Measurements from ENCODE around the gene MAT2B.
"Not testable (repeated sequence)": the region's sequence is repeated elsewhere in the genome, so short reads cannot be mapped to it uniquely, and the experiment has no call there.

MAT2B gene

DNA sequence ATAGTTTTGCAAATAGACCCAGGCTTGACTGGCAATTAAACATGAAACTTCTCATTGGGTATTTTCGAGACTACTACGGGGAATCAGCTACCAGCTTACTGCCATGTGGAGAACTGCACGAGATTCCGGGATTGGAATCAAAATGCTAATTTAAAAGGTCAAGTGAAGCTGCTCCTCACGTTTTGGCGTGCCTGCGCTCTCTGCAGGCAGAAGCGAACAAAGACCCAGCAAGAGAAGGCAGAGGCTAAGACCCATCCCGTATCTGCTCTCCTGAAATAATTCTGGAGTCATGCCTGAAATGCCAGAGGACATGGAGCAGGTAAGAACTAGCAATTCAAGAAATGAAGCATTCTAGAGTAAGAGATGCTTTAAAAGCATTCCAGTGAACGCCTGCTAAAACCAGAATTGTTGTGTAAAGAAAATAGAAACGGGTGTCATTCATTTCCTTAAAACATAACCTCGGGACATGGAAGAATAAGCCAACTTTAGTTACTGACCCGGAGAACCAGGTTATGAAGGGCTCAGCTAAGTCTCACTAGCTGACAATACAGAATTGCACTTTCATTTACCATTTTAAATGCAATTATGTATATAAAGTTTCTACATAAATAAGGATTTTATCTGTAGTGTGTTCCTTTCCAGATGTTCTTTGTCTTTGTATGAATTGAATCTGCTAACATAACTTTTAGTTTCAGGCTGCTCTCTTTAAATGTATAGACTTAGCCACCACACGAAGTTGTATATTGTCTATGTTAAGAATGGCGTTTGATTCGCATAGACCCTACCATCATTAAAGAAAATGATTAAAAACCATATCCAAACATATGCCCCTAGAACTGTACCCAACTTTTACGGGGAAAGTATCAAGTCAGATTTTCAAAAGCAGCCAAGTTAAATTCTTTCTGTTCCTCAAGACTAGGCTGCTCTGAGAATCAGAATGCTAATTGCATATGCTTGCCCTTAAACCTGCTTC, 2.0 kb upstream of the MAT2B start:
- no peak for DNase-seq (ENCODE audit: low read depth, low spot score)

DNA sequence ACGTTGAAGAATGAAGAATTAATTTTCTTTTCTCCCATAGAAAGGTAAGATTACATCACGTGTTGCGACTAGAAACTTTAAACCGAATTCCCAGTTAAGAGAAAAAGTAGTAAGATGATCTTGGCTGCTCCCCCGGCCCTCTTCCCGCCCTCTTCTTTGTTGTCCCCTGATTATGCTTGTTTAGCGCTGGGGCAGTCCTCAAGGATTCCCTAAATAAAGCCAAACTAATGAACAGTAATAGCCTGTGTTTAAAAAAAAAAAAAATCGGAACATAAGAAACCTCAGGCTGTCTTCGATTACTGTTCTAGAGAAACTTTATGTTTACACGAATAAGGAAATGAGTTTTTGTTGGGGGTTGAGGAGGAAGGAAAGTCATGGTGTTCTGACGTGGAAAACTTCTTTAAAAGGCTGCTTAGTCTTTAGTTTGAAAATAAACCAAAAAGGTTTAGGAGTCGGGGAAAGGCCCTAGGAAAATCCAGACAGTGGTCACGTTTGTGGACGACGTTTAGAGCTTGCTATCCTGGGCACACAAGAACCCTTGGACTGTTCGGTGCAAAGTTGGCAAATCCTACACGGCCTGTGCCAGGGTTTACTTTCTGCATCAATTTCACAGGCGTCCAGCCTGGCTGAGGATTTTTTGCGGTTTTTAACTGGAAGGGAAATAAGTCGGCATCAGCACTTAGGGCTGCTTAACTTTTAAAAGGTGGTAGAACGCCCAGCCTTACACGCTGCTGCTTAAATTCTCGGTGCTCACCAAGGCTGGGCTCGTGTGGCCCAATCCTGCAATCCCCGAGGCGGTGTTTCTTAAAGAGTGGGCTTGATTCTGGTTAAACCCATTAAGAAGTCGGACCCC, 1.1 kb upstream of the MAT2B start:
- DNase-seq (ENCODE audit: low read depth, low spot score), result no peak

DNA sequence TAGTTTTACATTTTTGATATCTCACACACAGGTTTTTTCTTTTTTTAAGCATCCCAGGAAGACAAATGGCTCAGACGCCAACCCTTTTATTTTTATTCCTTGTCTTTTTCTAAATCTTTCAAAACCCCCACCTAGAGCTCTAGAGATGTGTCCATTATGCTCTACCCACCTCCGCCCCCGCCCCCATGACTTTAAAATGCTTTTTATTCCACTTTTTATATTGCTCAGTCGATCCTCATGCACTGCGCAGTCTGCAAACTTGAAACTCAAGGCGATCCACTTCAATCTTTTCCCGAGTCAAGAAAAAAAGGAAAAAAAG, 411 bp upstream of the MAT2B start:
- DNase-seq (ENCODE audit: low read depth, low spot score), result no peak

DNA sequence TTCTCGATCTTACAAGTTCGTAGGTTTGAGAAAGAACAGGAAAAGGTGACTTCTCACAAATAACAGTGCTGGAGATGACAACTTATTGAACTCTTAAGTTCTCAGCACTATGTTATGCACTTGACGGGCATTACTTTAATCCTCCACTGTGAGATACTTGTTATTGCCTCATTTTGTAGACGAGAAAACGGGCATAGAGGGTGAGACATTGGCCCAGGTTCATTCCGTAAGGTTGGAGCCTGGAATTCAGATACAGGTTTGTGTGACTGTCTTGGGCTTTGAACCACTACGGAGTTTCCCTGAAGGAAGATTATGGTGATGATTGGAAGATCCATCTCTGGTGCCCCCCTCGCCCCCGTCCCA, 657 bp downstream of the MAT2B start:
- DNase-seq (ENCODE audit: low read depth, low spot score), result no peak

DNA sequence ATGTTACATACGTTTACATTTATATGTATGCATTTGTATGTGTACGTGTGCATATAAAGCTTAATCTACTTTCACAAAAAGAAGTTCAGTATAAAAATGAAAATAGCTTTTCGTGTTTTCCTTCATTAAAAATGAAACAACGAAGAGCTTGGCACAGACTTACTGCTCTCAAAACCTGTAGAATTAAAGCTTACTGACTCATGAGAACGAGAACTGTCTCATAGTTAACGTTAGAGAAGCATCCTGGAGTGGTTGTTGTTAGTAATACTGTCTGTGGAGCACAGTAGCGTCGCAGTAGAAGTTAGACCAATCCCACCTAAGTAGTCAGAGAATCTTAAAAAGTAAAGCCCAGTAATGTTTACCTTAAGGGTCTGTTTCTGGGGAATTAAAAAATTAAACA, 1.3 kb downstream of the MAT2B start:
- no peak for DNase-seq (ENCODE audit: low read depth, low spot score)

DNA sequence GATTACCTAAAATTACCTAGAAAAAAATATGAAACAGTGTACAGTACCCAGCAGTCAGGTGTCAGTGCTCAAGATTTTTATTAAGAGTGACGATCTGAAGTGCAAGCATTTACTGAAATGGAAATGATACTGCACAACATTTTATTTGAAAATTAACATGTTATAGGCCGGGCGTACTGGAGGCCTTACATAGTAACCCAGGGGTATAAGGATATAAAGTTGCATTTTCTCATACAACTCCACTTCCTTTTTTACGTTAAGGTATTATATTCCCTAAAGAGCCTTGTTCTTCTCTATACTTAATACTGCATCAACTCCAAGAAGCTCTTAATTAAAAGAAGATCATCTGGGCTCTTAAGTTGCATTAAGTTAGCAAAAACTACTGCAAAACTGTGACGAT, 3.3 kb downstream of the MAT2B start:
- no peak for DNase-seq (ENCODE audit: low read depth, low spot score)

DNA sequence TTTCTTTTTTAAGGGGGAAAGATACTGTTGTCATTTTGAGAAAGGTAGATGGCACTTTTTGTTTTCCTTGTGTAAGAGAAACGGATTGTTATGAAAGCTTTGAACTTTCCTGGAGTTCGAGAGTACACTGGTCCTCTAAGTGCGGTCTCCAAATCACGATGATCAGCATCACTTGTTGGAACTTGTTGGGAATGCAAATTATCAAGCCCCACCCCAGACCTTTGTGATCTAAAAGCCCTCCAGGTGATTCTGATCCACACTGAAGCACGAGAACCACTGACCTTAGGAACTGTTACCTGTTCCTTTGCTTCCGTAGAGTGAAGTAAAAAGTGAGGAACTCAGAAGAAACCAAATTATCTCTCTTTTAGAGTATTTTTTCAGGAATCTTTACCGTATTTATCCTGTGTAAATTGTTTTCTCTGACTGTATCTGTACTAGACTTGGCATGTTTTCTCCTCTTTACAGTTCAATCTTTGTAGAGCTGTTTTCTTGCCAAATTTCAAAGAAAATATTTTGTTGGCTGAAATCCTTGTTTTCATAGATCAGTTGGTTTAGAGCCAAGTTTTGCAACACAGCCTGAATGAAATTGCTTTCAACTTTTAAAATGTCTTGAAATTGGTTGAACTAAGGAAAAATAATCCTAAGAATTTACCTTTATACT, 4.0 kb downstream of the MAT2B start:
- DNase-seq (ENCODE audit: low read depth, low spot score), result no peak

DNA sequence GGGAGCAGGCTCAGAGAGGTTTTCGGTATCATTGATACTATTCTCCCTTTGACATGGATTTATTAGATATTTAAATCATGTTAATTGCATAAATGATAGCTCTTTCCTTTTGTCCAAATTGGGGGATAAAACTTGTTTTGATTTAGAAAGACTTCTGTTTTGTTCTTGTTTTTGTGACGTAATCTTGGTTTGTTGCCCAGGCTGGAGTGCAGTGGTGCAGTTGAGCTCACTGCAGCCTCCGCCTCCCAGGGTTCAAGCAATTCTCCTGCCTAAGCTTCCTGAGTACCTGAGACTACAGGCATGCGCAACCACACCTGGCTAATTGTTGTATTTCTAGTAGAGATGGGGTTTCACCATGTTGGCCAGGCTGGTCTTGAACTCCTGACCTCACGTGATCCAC, 7.1 kb downstream of the MAT2B start:
- no peak for DNase-seq (ENCODE audit: low read depth, low spot score)

DNA sequence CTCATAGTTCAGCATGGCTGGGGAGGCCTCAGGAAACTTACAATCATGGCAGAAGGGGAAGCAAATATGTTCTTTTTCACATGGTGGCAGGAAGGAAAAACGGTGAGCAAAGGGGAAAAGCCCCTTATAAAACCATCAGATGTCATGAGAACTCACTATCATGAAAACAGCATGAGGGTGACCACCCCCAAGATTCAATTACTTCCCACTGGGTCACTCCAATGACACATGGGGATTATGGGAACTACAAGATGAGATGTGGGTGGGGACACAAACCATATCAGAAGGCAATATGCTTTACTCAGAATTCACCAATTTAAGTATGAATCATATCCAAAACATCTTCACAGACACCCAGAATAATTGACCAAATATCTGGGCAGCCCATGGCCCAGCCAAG, 19.7 kb downstream of the MAT2B start:
- no peak for DNase-seq (ENCODE audit: low read depth, low spot score)

DNA sequence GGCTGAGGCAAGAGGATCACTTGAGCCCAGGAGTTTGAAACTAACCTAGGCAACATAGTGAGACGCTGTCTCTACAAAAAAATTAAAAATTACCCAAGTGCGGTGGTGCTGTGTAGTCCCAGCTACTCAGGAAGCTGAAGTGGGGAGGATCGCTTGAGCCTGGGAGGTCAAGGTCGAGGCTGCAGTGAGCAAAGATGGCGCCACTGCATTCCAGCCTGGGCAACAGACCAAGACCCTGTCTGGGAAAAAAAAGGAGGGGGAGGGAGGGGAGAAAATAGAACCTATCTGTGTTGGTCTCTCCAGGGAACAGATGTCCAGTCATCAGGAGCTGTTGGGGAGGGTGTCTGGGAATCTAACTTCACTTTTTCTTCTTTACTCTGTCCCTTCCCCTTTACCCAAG, 24.3 kb downstream of the MAT2B start:
- DNase-seq (ENCODE audit: low read depth, low spot score), result no peak

DNA sequence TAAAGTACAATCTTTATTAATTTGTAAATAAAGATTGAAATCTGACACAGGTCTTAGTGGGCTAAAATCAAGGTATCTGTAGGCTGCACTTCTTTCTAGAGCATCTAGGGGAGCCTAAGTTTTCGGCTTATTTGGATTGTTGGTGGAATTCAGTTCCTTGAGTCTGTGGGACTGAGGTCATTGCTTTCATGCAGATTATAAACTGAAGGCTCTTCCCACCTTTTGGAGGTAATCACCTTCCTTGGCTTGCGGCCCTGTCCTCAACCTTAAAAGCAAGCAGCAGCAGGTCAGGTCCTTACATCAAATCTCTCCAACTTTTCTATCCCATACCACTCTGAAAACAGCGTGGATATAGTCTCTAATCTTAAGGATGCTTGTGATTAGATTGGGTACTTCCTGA, 25.9 kb downstream of the MAT2B start:
- no peak for DNase-seq (ENCODE audit: low read depth, low spot score)

DNA sequence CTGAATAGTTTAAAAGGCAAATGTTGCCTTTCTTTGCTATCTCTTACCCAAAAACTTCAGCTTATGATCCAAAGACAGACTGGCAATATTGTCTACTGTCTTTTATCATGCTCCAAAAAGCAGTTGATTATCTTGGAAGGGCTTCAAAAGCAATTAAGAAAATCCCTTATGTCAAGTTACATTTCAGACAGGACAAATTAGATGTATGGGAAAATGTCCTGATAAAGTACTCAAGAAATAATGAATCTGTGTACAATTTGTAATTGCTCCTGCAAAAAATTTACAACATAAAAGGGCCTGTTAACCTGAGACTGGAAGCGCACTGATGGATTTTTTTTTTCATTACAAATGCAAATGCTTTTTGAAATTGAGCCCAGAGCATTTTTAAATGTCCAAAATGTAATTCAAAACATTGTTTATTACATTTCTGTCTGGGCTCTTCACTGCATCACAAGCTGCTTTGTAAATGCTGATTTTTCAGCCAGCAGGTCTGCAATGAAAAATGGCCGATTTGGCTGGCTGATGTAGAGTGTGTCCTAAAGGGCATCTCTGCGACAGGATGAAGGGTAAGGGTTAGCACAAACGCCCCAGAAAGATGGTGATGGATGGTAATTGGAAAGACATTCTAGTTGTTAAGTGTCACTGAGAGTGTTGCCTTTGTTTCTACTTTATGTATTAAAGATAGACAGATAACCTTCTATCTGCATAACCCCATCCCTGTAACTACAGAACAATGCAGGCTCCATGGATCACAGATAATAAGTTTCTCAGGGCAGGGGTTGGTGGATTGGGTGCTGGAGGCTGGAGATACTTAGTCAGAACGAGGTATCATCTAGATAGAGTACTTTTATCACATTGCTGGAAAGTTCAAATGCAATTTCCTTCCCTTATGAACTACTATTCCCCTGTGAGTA, 27.0 kb downstream of the MAT2B start:
- no peak for DNase-seq (ENCODE audit: low read depth, low spot score)

DNA sequence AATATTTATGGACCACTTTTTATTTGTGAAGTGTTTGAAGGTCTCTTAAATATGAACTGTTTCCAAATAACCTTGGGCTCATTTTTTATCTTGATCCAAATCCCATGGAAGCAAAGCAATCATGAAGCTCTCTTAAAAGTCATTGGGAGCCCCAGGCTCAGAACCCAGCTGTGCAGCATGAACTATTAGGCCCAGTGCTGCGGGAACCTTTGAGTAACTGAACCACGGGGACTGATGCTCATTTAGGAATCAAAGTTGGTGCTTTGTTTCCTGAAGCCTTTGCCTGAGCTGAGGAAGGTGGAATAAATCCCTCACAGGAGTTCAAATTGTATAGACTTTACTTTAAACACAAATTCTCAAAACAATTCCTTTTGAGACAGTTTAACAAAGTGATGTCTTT, 27.8 kb downstream of the MAT2B start:
- no peak for DNase-seq (ENCODE audit: low read depth, low spot score)

DNA sequence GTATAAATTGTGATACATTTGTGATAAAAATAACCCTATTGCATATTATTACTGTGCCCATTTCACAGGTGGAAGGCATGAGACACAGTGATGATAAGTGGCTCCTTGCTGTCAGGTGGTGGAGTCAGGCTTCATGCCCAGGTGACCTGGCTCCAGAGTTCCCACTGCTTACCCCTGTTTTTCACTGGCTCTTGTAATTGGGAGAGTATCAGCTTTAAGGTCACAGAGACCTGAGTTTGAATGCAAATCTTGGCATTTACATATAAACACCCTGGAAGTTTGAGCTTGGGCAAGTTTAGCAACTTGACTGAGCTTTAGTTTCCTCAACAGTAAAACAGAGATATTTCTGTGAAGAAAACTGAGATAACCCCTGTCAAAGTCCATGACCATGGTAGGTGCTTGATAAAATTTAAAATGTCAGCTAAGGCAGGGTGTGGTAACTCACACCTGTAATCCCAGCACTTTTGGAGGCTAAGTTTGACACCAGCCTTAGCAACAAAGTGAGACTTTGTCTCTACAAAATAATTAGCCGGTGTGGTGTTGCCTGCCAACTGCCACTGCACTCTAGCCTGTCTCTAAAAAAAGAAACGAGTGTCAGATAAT, 29.2 kb downstream of the MAT2B start:
- DNase-seq (ENCODE audit: low read depth, low spot score), result no peak

DNA sequence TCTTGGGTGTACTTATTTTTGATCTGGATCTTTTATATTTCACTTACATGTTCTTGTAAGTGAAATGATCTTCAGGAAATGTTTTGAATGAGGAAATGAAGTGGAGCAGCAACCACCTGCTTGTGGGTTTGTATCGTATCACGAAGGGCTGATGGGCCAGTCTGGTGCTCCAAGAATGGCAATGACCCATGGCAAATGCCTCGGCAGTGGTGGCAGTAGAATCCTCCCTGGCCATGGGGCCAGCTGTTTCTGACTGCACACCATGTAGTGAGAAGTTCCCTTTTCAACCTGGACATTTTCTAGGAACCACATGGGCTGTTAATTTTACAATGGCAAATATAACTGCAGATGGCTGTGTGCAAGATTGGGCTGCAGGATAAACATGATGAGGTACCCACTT, 29.9 kb downstream of the MAT2B start:
- DNase-seq (ENCODE audit: low read depth, low spot score), result no peak

DNA sequence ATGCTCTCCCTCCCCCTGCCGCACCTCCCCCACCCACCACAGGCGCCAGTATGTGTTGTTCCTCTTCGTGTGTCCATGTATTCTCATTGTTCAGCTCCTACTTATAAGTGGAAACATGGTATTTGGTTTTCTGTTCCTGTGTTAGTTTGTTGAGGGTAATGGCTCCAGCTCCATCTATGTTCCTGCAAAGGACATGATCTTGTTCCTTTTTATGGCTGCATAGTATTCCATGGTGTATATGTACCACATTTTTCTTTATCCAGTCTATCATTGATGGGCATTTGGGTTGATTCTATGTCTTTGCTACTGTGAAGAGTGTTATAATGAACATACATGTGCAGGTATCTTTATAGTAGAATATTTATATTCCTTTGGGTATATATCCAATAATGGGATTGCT, 31.0 kb downstream of the MAT2B start:
- DNase-seq (ENCODE audit: low read depth, low spot score), result not testable (repeated sequence)

DNA sequence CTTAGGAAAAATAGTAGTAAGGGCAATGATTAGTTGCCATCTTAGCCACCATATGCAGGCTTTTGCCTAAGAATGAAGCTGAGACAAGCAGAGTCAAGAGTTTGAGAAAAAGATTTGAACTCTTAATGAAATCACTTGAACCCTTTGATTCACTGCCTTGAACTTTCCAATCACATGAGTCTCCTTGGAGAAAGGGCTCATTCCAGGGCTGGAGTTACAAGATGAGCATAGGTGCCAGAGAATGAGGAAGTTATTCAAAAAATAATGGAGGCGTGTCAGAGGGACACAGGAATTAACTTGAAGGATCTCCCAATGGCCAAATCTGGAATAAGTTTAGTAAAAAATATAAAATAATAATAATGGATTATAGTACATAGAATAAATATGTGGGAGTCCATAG, 35.3 kb downstream of the MAT2B start:
- DNase-seq (ENCODE audit: low read depth, low spot score), result no peak

DNA sequence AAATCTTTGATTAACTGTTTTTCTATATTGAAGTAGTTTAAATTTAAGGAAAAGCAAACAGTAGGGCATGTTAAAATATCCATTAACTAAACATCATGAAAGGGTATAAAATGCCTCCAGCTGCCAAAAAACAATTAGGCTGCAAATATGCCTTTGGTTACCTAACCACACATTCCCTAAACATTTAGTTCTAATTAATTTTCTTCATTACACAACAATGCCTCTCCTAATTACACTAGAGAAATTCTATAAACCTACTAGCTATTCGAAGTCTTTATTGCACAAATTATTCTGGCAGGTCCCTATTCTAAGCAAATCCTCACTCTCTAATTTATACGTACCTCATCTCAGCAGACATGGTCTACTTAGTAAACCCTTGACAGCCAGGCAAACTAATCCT, 37.4 kb downstream of the MAT2B start:
- DNase-seq (ENCODE audit: low read depth, low spot score), result no peak

DNA sequence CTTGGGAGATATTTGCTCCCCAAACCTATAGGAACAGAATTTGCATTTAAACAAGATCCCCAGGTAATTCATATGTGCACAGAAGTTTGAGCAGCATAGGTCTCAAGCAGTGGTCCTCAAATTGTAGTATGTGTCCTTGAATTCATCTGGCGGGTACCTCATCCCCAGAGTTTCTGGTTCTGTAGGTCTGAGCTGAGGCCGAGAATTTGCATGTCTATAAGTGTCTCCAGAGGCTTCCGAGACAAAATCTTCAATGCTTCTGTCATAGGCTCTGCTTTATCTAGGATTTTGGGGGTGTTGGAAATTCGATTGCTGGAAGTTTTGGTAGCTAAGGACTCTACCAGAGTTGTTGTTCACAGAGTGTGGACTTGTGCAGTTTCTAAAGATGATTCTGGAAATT, 38.6 kb downstream of the MAT2B start:
- DNase-seq (ENCODE audit: low read depth, low spot score), result no peak

DNA sequence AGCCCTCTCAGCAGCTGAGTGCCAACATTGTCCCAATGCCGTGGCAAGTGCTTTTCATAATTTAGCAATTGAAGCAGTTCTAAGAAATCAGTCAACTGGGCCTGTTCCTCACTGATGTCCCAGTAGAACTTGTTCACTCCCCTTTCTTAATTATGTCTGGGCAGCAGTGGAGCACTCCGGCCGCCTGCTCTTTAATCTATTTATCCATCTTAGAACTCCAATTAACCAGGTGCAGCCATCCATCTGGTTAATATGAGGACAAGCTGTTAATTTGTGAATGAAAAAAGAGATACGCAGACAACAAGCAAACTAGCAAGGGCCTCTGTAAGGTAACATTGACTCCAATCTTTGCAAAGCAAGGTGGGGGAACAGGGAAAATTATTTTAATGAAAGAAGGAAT, 39.4 kb downstream of the MAT2B start:
- DNase-seq (ENCODE audit: low read depth, low spot score), result no peak

DNA sequence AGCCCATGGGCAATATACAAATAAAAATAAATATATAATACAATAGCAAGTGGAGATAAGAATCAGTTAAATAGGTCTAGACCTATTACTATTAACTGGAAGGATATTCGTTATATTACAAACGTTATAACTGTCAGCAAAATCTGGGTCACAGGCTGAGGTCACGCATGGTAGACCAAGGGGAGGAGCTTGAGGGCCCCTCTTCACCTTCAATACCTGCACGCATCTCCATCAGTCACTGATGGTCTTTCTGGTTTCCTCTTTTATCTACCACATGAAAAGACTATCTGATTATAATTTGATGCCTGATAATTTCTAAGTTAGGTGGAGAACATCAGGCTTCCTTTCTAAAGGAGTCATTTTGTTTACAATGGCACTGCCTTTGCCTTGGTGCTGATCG, 43.2 kb downstream of the MAT2B start:
- DNase-seq (ENCODE audit: low read depth, low spot score), result no peak
